ENCODE data around the gene DHRSX.

The DHRSX gene

GRCh38 chrX:2452317-2452784 is 48.4 kb downstream of the DHRSX start:
- no peak for DNase-seq

GRCh38 chrX:2451501-2452316 is 49.1 kb downstream of the DHRSX start:
- DNase-seq, result peak; percentile 61

DNA sequence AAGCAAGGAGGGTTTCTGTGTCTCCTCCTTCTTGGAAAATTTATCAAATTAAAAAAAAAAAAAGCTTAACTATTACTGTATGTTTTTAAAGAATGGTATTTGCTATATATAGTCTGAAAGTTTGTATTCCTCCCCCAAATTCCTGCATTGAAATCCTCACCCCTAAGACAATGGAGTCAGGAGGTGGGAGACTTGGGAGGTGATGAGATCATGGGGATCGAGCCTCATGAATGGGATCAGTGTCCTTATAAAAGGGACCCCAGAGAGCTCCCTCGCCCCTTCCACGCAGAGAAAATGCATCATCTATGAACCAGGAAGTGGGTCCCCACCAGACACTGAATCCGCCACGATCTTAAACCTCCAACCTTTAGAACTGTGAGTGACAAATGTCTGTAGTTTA is 50.1 kb downstream of the DHRSX start:
- no peak for DNase-seq

- no peak for DNase-seq
Observed at GRCh38 chrX:2449135-2449886, 51.5 kb downstream of the DHRSX start.

- no peak for DNase-seq
Observed at GRCh38 chrX:2447484-2447883, 53.3 kb downstream of the DHRSX start.

DNA sequence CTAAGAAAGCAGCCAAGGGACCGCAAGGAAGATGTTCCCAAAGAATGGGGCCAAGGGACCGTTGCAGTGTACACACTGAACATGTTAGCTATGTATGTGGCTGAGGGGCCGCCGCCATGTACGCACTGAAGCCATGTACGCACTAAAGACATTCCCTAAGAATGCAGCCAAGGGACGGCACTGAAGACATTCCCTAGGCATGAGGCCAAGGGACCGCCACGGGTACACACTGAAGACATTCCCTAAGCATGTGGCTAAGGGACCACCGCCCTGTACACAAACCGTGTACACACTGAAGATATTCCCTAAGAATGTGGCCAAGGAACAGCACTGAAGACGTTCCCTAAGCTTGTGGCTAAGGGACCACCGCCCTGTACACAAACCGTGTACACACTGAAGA is 54.0 kb downstream of the DHRSX start:
- no peak for DNase-seq

DNA sequence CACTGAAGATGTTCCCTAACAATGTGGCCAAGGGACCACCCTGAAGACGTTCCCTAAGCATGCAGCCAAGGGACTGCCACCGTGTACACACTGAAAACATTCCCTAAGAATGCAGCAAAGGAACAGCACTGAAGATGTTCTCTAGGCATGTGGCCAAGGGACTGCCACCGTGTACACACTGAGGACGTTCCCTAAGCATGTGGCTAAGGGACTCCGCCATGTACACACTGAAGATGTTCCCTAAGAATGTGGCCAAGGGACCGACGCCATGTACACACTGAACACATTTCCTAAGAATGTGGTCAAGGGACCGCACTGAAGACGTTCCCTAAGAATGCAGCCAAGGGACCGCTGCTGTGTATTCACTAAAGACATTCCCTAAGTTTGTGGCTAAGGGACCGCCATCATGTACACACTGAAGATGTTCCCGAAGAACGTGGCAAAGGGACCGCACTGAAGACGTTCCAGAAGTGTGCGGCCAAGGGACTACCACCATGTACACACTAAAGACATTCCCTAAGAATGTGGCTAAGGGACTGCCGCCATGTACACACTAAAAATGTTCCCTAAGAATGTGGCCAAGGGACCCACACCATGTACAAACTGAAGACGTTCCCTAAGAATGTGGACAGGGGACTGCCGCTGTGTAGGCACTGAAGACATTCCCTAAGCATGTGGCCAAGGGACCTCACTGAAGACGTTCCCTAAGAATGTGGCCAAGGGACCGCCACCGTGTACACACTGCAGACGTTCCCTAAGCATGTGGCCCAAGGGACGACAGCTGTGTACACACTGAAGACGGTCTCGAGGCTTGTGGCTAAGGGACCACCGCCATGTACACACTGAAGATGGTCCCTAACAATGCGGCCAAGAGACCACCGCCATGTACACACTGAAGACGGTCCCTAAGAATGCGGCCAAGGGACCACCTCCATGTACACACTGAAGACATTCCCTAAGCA is 54.8 kb downstream of the DHRSX start:
- no peak for DNase-seq

- DNase-seq, result no peak
Observed at GRCh38 chrX:2442694-2443093, 58.1 kb downstream of the DHRSX start.

DNA sequence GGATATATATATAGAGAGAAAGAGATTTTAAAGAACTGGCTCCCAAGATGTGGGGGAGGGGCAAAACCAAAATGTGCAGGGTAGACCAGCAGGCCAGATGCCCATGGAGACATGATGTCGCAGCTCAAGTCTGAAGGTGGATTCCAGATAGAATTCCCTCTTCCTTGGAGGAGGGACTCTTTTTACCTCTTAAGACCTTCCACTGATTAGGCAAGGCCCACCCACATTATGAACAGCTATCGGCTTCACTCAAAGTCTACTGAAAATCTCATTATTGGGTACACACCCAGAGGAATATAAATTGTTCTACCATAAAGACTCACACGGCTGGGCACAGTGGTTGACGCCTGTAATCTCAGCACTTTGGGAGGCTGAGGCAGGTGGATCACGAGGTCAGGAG is 59.3 kb downstream of the DHRSX start:
- DNase-seq, result no peak

DNA sequence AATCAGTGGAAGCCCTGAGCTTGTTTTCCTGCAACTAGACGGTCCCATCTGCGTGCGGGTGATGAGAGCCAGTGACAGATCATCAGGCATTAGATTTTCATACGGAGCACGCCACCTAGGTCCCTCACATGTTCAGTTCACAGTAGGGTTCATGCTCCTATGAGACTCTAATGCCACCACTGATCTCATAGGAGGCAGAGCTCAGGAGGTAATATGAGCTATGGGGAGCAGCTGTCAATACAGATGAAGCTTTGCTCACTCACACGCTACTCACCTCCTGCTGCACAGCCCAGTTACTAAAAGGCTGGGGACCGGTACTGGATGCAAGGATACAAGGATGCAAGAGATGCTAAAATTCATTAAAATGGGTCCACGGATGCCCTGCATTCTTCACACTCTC is 61.2 kb downstream of the DHRSX start:
- DNase-seq, result no peak

DNA sequence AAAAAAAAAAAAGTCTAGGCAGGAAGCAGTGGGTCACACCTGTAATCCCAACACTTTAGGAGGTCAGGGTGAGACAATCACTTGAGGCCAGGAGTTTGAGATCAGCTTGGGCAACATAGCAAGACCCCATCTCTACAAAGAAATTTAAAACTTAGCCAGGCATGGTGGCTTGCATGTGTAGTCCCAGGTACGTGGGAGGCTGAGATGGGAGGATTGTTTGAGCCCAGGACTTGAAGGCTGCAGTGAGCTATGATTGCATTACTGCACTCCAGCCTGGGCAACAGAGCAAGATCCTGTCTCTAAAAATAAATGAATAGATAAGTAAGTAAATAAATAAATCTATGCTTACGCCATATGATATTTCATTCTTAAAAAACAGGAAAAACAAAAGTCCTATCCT is 65.3 kb downstream of the DHRSX start:
- DNase-seq, result no peak

- DNase-seq, result no peak
Observed at GRCh38 chrX:2434270-2435163, 66.3 kb downstream of the DHRSX start.

DNA sequence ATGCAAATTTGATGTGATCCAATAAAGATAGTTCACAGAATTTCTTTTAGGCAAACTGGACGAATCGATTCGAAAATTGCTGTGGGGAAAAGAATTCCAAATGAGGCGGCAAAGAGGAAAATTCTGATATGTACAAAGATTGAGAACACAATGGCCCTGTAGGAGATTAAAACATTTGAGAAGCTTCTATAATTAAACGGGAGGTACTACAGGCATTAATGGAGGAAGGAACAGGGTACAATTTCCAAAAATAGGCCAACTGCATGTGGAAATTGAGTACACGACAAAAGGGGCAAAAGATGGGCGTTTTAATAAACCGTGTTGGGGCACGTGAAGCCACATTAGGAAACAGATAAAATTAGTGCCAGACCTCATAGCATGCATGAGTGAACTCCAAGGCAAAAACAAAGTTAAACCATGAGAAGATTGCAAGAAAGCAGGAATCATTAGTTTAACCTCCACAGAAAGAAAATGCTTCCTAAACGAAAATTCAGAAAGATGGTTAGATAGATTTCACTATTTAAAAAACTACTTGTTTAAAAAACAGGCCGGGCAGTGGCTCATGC is 68.4 kb downstream of the DHRSX start:
- no peak for DNase-seq

GRCh38 chrX:2430265-2430825 is 70.4 kb downstream of the DHRSX start:
- peak; percentile 29 for DNase-seq

DNA sequence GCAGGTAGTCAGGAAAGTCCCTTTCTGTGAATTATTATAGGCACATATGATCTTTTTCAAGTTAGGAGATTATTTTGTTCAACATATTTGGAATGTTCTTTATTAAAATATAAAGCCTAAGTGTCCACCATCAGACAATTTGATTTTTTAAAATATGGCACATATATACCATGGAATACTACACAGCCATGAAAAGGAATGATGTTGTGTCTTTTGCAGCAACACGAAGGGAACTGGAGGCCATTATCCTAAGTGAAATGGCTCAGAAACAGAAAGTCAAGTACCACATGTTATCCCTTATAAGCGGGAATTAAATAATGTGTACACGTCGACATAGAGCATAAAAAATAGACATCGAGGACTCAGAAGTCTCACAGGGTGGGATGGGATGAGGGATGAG is 73.0 kb downstream of the DHRSX start:
- DNase-seq, result no peak

DNA sequence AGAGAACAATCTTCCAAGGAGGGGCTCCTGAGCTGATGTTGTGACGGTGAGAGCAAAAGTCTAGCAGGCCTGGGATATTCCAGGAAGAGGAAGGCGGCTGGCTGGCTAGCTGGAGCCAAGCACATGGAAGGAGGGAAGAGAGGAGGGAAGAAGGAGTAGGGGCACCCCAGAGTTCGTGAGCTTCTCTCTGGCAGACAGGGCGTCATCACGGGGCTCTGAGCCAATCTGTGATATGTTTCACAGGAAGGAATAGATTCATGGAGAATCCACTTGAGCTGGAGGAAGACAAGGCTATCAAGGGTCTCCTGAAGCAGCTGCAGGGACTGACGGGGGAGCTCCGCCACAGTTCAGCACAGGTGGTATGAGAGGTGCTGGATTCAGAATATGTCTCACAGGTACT is 73.6 kb downstream of the DHRSX start:
- no peak for DNase-seq

GRCh38 chrX:2426289-2426882 is 74.4 kb downstream of the DHRSX start:
- no peak for DNase-seq

DNA sequence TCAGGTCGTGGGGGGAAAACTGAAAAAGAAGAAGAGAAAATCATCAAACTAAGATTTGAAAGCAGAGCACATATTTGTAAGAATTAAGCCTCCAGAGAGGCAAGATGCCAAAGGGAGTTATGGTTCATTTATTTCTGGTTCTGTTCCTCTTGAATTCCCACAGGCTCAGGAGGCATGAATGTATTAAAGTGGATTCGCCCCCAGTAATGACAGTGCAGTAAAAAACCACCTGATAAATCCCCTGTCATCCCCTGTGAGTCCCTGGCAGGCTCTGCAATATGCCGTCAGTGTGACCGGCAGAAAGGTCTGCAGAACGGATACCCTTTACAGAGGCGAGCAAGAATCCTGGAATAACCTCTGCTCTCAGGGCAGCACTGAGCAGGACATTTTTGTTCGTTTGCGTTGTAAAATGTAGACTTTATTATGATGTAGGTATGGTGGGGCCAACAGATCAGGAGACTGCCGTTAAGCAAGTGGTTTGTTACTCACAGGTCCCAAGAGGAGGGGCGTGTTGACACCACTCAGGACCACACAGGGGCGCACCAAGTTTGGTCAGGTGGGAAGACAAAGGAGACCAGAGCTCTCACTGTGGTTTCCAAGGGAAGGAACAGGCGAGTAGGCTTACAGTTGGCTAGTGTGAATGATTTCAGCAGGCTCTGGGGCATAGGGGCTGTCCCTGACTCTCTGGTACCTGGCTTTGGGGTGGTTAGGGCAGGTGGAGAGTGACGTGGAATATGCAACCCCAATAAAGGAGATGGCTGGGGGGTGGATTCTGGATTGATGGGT is 75.3 kb downstream of the DHRSX start:
- DNase-seq, result no peak

GRCh38 chrX:2424317-2424716 is 76.5 kb downstream of the DHRSX start:
- no peak for DNase-seq

- DNase-seq, result no peak
Observed at GRCh38 chrX:2423899-2424298, 76.9 kb downstream of the DHRSX start.

Measured in HCEC 1CT (cell line).